CD14-positive monocyte (primary cell): ENCODE results near the gene CBLC. TPM values are rescaled to one million over a fixed set of nuclear protein-coding genes. Genes with fewer than 3 reads are reported as not detected.

Experiments
- DNase-seq, 3 donors: peaks; one replicate each; pipeline ENCODE4 v3.0.0-alpha.2; 2011 to 2022
- H2AFZ ChIP-seq: 2 replicates; pipeline ENCODE4 v1.6.0; 2012; ENCODE audit warnings: mild to moderate bottlenecking, low read depth, low read length, inconsistent platforms; ENCODE audit not compliant: insufficient read depth, poor library complexity, severe bottlenecking
- H3K27ac ChIP-seq, 2 donors: 1 replicate in 1 of 2; 2 replicates in 1 of 2; pipeline ENCODE4 v1.5.1; 2012 to 2013; ENCODE audit warnings: low read length in 2 of 2, control low read depth in 1 of 2, inconsistent platforms in 1 of 2, low read depth in 1 of 2, mild to moderate bottlenecking in 1 of 2
- H3K27me3 ChIP-seq, 2 donors: one replicate each; pipeline versions ENCODE4 v1.6.0 to v1.6.1; 2011 to 2013; ENCODE audit warnings: low read length in 2 of 2; ENCODE audit not compliant: control insufficient read depth in 2 of 2, insufficient read depth in 2 of 2
- H3K36me3 ChIP-seq, 2 donors: replicated peaks in 1 of 2; 1 replicate in 1 of 2; 2 replicates in 1 of 2; pipeline versions ENCODE4 v1.5.1 to v1.6.1; 2012 to 2013; ENCODE audit warnings: low read length in 2 of 2, control low read depth in 1 of 2, inconsistent platforms in 1 of 2, mild to moderate bottlenecking in 1 of 2; ENCODE audit not compliant: insufficient read depth in 2 of 2, control insufficient read depth in 1 of 2
- H3K4me1 ChIP-seq, 2 donors: 1 replicate in 1 of 2; 2 replicates in 1 of 2; pipeline versions ENCODE4 v1.5.1 to v1.6.1; 2012 to 2013; ENCODE audit warnings: low read length in 2 of 2, control low read depth in 1 of 2, inconsistent platforms in 1 of 2, mild to moderate bottlenecking in 1 of 2, moderate library complexity in 1 of 2; ENCODE audit not compliant: insufficient read depth in 2 of 2, control insufficient read depth in 1 of 2
- H3K4me2 ChIP-seq: replicated peaks from 2 replicates; pipeline ENCODE3; 2012; ENCODE audit warnings: low read length, moderate library complexity, mild to moderate bottlenecking; ENCODE audit not compliant: poor library complexity, severe bottlenecking; ENCODE audit errors: extremely low read depth
- H3K4me3 ChIP-seq, 3 experiments: fragments of 200-600 bp in 1 of 3; sonication (generic) in 1 of 3; replicated peaks in 1 of 3; 1 replicate in 2 of 3; 2 replicates in 1 of 3; pipeline ENCODE4 v1.5.1; 2011 to 2013; ENCODE audit warnings: low read length in 3 of 3, mild to moderate bottlenecking in 3 of 3, control low read depth in 2 of 3, low read depth in 2 of 3, inconsistent platforms in 1 of 3, moderate library complexity in 1 of 3
- H3K79me2 ChIP-seq: 2 replicates; pipeline ENCODE4 v1.6.0; 2012; ENCODE audit warnings: mild to moderate bottlenecking, control low read depth, inconsistent platforms, low read length, moderate library complexity; ENCODE audit not compliant: insufficient read depth
- H3K9ac ChIP-seq: 2 replicates; pipeline ENCODE4 v1.6.0; 2017; ENCODE audit warnings: low read length, mild to moderate bottlenecking; ENCODE audit not compliant: insufficient read depth, poor library complexity, severe bottlenecking
- H3K9me3 ChIP-seq, 2 donors: replicated peaks in 1 of 2; 1 replicate in 1 of 2; 2 replicates in 1 of 2; pipeline versions ENCODE4 v1.5.1 to v1.6.1; 2012 to 2013; ENCODE audit warnings: low read length in 2 of 2, control low read depth in 1 of 2; ENCODE audit not compliant: control insufficient read depth in 1 of 2, insufficient read depth in 1 of 2
- H4K20me1 ChIP-seq: 2 replicates; pipeline ENCODE4 v1.6.0; 2012; ENCODE audit warnings: mild to moderate bottlenecking, low read length, control low read depth, moderate library complexity; ENCODE audit not compliant: insufficient read depth
- H3K27ac Mint-ChIP-seq, 7 donors: one replicate each; pipeline ENCODE4 v1.8.0; 2020; ENCODE audit warnings: mild to moderate bottlenecking in 7 of 7, mixed read lengths in 7 of 7, moderate library complexity in 6 of 7, inconsistent platforms in 2 of 7
- H3K27me3 Mint-ChIP-seq, 3 donors: one replicate each; pipeline ENCODE4 v1.8.0; 2021 to 2022; ENCODE audit warnings: low read depth in 3 of 3, mild to moderate bottlenecking in 3 of 3, mixed read lengths in 3 of 3, moderate library complexity in 3 of 3, inconsistent platforms in 1 of 3
- H3K36me3 Mint-ChIP-seq, 2 donors: one replicate each; pipeline ENCODE4 v1.8.0; 2020; ENCODE audit warnings: mixed read lengths in 2 of 2, inconsistent platforms in 1 of 2, mild to moderate bottlenecking in 1 of 2
- H3K4me1 Mint-ChIP-seq: one replicate; pipeline ENCODE4 v1.8.0; 2020; ENCODE audit warnings: mild to moderate bottlenecking, mixed read lengths
- H3K4me3 Mint-ChIP-seq, 2 donors: one replicate each; pipeline ENCODE4 v1.8.0; 2020; ENCODE audit warnings: mild to moderate bottlenecking in 2 of 2, mixed read lengths in 2 of 2, moderate library complexity in 1 of 2
- H3K9me3 Mint-ChIP-seq, 7 donors: one replicate each; pipeline ENCODE4 v1.8.0; 2020 to 2022; ENCODE audit warnings: mixed read lengths in 7 of 7, mild to moderate bottlenecking in 6 of 7, moderate library complexity in 6 of 7, inconsistent platforms in 2 of 7
- CTCF ChIP-seq: fragments of 200-600 bp; IDR thresholded peaks from one replicate; pipeline ENCODE4 v1.8.0; 2022; ENCODE audit warnings: antibody characterized with exemption, mild to moderate bottlenecking
- WGBS: methylation state at CpG from one replicate; pipeline ENCODE4 v1.1.5; 2013; ENCODE audit warnings: missing lambda C conversion rate; ENCODE audit not compliant: insufficient coverage; 5-methylcytosine and 5-hydroxymethylcytosine counted together
- intact Hi-C, 2 donors: fragments of 100-400 bp; cut with micrococcal nuclease; formaldehyde crosslinking; loops; one replicate each; pipeline versions ENCODE4 v1.15.0 to v1.15.1; 2023
- polyA plus RNA-seq, 3 donors: library from polyadenylated mRNA; depleted of rRNA in 1 of 3; unstranded in 2 of 3; stranded (reverse) in 1 of 3; fragments of 300-500 nt in 2 of 3; fragments of >200 nt in 1 of 3; fragmentation: Illumina TruSeq in 2 of 3; gene quantifications; 1 replicate in 2 of 3; 2 replicates in 1 of 3; pipeline ENCODE4 v1.2.3, GENCODE V29; 2012 to 2021

Gene CBLC
- polyA plus RNA-seq, 3 donors = not detected

GRCh38 chr19:44742330-44743061 is 35.2 kb upstream of the CBLC start:
- peak; percentile 60 to 80 (median 67) for DNase-seq

GRCh38 chr19:44744871-44745332 is 32.8 kb upstream of the CBLC start:
- no peaks in the 10 kb centered on the region for H3K9me3 ChIP-seq
- peaks cover 9% of the 10 kb centered on the region for H4K20me1 ChIP-seq
- no peak overlapping the region for H3K4me3 Mint-ChIP-seq
- WGBS = 71% methylated on average over 1 of the region's 3 CpGs
- peaks cover 76% of the 10 kb centered on the region for H3K4me1 Mint-ChIP-seq
- H3K4me2 ChIP-seq = peak overlapping the region; percentile 10
- H3K27ac ChIP-seq = peak overlapping the region in 1 of 2 donors; percentile 57
- H3K9me3 Mint-ChIP-seq = peaks cover 0 to 2% (median 0%) of the 10 kb centered on the region in 7 donors
- no peak overlapping the region for H3K9ac ChIP-seq
- peaks cover 7 to 8% of the 10 kb centered on the region in 2 donors for H3K36me3 Mint-ChIP-seq
- peaks cover 0 to under 1% of the 10 kb centered on the region in 2 donors for H3K36me3 ChIP-seq
- H3K79me2 ChIP-seq = peaks cover 11% of the 10 kb centered on the region
- peaks cover 2 to 9% (median 7%) of the 10 kb centered on the region in 3 donors for H3K27me3 Mint-ChIP-seq
- intact Hi-C loops = no loop called here
- H3K4me3 ChIP-seq = peak overlapping the region in 1 of 3 experiments; percentile 16
- H3K27me3 ChIP-seq = no peaks in the 10 kb centered on the region
- peaks cover 83 to 85% of the 10 kb centered on the region in 2 donors for H3K4me1 ChIP-seq
- H3K27ac Mint-ChIP-seq = peak overlapping the region; percentile 59 to 100 (median 88)
- no peak for TF ChIP-seq CTCF
- no peak for DNase-seq
- H2AFZ ChIP-seq = no peak overlapping the region

More at GRCh38 chr19:44742330-44743061, 35.2 kb upstream of the CBLC start:
- H3K36me3 Mint-ChIP-seq = no peaks in the 10 kb centered on the region
- H3K4me2 ChIP-seq = peak overlapping the region; percentile 52
- peak overlapping the region; percentile 94 to 95 for H3K27ac ChIP-seq
- TF ChIP-seq CTCF = no peak
- H3K27ac Mint-ChIP-seq = peak overlapping the region; percentile 97 to 99 (median 98)
- no peaks in the 10 kb centered on the region for H4K20me1 ChIP-seq
- H3K4me1 Mint-ChIP-seq = peaks cover 87% of the 10 kb centered on the region
- H3K4me3 ChIP-seq = peak overlapping the region in 1 of 3 experiments; percentile 50
- intact Hi-C loops = no loop called here
- peak overlapping the region; percentile 85 for H3K9ac ChIP-seq
- H3K27me3 ChIP-seq = no peaks in the 10 kb centered on the region
- peaks cover 0 to 2% (median 0%) of the 10 kb centered on the region in 7 donors for H3K9me3 Mint-ChIP-seq
- peaks cover 3 to 9% (median 7%) of the 10 kb centered on the region in 3 donors for H3K27me3 Mint-ChIP-seq
- no peaks in the 10 kb centered on the region for H3K9me3 ChIP-seq
- 72% methylated on average over 9 of the region's 20 CpGs for WGBS
- no peaks in the 10 kb centered on the region for H3K79me2 ChIP-seq
- H3K4me1 ChIP-seq = peaks cover 95 to 96% of the 10 kb centered on the region in 2 donors
- H2AFZ ChIP-seq = no peak overlapping the region
- peak overlapping the region; percentile 67 to 68 for H3K4me3 Mint-ChIP-seq
- H3K36me3 ChIP-seq = no peaks in the 10 kb centered on the region
